K562 (cell line): Measurements from ENCODE around the gene RCC1. TPM values are rescaled to one million over a fixed set of nuclear protein-coding genes. Genes with fewer than 3 reads are reported as not detected.

Source experiments
- HNRNPK ChIP-seq: fragments of 200-400 bp; formaldehyde crosslinking; IDR thresholded peaks from one replicate; pipeline ENCODE4 v1.6.1; 2018; ENCODE audit warnings: mild to moderate bottlenecking, low read depth, low read length; ENCODE audit not compliant: poor library complexity, severe bottlenecking
- MED1 ChIP-seq: sonication (generic); formaldehyde crosslinking; IDR thresholded peaks from 2 replicates; pipeline ENCODE4 v1.8.1; 2023; ENCODE audit warnings: missing genetic modification reagents, borderline replicate concordance
- RERE ChIP-seq: sonication (generic); formaldehyde crosslinking; IDR thresholded peaks from 2 replicates; pipeline ENCODE4 v1.8.0; 2023; ENCODE audit warnings: missing genetic modification reagents, mild to moderate bottlenecking, borderline replicate concordance
- TFE3 ChIP-seq: fragments of 450-650 bp; formaldehyde crosslinking; IDR thresholded peaks from 2 replicates; pipeline ENCODE4 v1.4.0; 2020; ENCODE audit warnings: mild to moderate bottlenecking, mixed read lengths
- THRAP3 ChIP-seq: fragments of 450-650 bp; IDR thresholded peaks from 2 replicates; pipeline ENCODE4 v1.6.1; 2016; ENCODE audit warnings: mild to moderate bottlenecking, inconsistent platforms, borderline replicate concordance
- polyA plus RNA-seq, 8 experiments: library from polyadenylated mRNA; depleted of rRNA in 4 of 8; stranded (reverse) in 5 of 8; unstranded in 3 of 8; fragments of >200 nt; fragmentation: Nextera tagmentation in 2 of 8; fragmentation: Illumina TruSeq in 1 of 8; extraction: Ambion mirVana in 2 of 8; extraction: Trizol in 1 of 8; gene quantifications; 2 replicates each; pipeline versions ENCODE4 v1.2.1 to v1.2.3, GENCODE V29; 2011 to 2014; ENCODE audit warnings: inconsistent platforms in 1 of 8, missing spikeins in 1 of 8
- total RNA-seq, 7 experiments: library from RNA; depleted of rRNA in 6 of 7; stranded (reverse); fragments of >200 nt in 6 of 7; fragmentation: Illumina TruSeq in 2 of 7; extraction: Trizol in 2 of 7; gene quantifications; 2 replicates each; pipeline versions ENCODE4 v1.2.1 to v1.2.3, GENCODE V29; 2011 to 2021; ENCODE audit warnings: low replicate concordance in 1 of 7

The RCC1 gene
- total and polyA plus RNA-seq, 9 of the 15 experiments (the other 6 are each of a cell fraction or from before 2014, with no cell fraction given): 16.4 to 202 (median 107) TPM

- TF ChIP-seq TFE3 (CRISPR knock-in tag) (no peak), RERE (CRISPR knock-in tag) (no peak), MED1 (CRISPR knock-in tag) (no peak), THRAP3 (peak; percentile 80; the same call in 1 of the 2 replicates), HNRNPK (no peak)
Observed at GRCh38 chr1:28506907-28507246, 1.0 kb downstream of the RCC1 start (continued).
